GM21529 (cell line): ENCODE measurements around the gene PRDM2.
"Not testable (repeated sequence)": the region's sequence is repeated elsewhere in the genome, so short reads cannot be mapped to it uniquely, and the experiment has no call there.

Experiments used
- ATAC-seq: cut with Tn5 transposase; IDR thresholded peaks from one replicate; pipeline ENCODE4 v1.9.1; 2021; ENCODE audit not compliant: unreplicated experiment

Gene PRDM2, protein sequence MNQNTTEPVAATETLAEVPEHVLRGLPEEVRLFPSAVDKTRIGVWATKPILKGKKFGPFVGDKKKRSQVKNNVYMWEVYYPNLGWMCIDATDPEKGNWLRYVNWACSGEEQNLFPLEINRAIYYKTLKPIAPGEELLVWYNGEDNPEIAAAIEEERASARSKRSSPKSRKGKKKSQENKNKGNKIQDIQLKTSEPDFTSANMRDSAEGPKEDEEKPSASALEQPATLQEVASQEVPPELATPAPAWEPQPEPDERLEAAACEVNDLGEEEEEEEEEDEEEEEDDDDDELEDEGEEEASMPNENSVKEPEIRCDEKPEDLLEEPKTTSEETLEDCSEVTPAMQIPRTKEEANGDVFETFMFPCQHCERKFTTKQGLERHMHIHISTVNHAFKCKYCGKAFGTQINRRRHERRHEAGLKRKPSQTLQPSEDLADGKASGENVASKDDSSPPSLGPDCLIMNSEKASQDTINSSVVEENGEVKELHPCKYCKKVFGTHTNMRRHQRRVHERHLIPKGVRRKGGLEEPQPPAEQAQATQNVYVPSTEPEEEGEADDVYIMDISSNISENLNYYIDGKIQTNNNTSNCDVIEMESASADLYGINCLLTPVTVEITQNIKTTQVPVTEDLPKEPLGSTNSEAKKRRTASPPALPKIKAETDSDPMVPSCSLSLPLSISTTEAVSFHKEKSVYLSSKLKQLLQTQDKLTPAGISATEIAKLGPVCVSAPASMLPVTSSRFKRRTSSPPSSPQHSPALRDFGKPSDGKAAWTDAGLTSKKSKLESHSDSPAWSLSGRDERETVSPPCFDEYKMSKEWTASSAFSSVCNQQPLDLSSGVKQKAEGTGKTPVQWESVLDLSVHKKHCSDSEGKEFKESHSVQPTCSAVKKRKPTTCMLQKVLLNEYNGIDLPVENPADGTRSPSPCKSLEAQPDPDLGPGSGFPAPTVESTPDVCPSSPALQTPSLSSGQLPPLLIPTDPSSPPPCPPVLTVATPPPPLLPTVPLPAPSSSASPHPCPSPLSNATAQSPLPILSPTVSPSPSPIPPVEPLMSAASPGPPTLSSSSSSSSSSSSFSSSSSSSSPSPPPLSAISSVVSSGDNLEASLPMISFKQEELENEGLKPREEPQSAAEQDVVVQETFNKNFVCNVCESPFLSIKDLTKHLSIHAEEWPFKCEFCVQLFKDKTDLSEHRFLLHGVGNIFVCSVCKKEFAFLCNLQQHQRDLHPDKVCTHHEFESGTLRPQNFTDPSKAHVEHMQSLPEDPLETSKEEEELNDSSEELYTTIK (N-terminal part only)

DNA sequence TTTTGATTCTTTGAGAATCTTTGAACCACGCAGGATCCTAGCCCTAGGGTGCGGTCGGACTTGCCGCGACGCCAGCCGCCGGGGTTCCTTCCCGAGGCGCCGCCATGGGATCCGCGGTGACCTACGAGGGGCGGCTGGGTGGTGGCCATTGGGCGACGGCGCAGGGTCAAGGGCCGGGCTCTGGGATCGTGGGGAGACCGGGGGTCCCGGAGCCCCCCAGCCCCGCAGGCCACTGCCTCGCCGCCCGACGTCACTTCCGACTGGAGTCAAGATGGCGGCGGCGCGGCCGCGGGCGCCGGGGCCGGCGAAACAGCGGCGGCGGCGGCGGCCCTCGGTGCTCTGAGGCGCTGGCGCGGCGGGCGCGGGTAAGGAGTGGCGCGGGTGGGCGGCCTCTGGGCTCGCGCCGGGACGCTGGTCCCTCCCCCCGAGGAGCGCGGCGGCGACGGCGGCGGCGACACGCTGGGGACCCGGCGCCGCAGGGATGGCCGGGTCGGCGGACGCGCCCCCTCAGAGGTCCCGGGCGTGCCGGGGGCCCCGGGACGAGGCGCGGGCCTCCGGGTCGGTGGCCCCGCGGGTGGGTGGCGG is at the start of gene PRDM2:
Gene PRDM2, plus strand, starts transcription at position 253 of the 585 bp plus-strand sequence. CDS start 15,418 bp downstream, outside the sequence.
- ATAC-seq = peak; percentile 31

DNA sequence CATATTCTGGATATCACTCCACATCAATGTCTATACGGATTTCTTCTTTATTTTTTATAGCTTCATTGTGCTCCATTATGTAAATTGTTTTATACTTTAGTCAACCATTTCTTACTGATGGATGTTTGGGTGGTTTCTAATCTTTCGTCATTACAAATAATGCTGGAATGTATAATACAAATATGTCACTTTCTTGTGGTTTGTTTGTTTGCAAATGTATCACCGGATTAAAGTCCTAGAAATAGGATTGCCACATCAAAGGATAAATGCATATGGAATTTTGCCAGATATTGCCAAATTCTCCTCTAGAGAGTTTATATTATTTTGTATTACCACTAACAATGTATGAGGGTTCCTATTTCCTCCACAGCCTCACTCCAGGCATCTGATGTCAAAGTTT is 48.7 kb upstream of the PRDM2 start:
- ATAC-seq = no peak

DNA sequence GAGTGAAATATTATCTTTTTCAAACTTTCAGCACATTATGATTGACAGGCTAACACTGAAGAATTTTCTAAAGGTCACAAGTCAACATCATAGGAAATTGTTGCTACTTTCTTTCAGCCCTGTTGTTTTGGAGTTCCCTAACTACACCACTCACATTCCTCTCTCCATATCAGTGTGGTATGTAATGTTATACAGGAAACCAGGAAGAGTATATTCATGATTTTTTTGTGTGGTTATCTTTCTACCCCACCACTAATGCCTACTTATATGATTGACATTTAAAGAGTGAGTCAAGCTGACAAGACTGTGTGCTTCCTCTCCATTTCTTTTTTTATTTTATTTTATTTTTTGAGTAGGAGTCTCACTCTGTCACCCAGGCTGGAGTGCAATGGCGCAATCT is 47.8 kb upstream of the PRDM2 start:
- no peak for ATAC-seq

DNA sequence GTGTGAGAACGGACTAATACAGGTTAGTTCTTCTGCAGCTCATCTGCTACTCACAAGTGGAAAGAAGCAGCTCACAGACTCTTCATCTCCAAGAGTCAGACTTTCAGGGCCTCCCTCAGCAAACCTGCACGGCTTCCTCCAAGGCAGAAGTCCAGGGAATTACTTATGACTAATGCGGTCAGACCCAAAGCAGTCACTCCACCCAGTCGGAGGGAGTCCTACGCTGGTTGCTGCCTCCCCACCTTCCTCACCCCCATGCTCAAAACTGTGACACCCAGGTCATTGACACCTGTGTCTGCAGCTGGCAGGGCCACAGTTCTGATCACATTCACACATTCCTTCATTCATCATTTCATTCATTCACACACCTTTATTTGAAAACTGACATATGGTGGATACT is 38.4 kb upstream of the PRDM2 start:
- ATAC-seq = no peak

DNA sequence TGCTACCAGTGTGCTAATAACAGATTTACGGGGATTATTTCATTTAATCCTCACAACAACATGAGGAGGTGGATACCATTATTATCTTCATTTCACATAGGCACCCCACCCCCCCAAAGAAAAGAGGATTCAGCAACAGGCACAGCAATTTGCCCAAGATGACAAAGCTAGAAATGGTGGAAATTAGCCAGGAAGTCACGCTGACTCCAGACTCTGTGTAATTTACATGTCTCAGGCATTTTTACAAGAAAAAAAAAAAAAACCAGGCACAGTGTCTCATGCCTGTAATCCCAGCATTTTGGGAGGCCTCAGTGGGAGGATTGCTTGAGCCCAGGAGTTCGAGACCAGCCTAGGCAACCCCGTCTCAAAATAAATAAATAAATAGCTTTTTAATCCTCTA is 37.5 kb upstream of the PRDM2 start:
- ATAC-seq = no peak

DNA sequence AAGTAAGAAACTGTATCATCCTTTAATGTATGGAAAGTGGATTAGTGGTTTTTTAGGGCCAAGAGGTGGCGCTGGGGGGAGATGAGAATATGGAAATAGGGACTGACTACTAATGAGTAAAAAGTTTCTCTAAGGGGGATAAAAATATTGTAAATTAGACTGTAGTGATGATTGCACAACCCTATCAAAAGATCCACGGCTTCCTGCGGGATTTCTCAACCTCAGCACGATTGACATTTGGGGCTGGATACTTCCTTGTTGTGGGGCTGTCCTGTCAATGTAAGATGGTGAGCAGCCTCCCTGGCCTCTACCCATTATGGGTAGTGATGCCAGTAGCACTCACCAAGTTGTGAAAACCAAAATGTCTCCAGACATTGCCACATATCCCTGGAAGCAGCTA is 36.0 kb upstream of the PRDM2 start:
- ATAC-seq = no peak

DNA sequence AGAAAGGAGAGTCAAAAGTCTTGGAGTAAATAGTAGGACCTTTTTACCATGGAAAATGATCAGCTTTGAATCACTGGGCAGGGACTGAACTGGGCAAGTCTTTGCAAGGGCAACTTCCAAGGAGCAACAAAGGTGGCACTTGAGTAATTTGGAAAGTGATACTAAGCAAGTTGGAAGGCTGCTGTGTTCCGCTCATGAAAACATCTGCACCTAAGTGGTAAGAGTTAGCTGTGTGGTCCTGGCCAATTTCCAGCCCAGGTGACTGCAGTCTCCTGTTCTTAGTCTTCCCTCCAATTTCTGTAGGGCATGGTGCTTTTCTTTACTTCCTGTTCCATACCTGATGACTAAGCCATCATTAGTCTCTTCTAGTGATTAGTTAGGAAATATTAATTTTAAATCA is 35.5 kb upstream of the PRDM2 start:
- no peak for ATAC-seq

DNA sequence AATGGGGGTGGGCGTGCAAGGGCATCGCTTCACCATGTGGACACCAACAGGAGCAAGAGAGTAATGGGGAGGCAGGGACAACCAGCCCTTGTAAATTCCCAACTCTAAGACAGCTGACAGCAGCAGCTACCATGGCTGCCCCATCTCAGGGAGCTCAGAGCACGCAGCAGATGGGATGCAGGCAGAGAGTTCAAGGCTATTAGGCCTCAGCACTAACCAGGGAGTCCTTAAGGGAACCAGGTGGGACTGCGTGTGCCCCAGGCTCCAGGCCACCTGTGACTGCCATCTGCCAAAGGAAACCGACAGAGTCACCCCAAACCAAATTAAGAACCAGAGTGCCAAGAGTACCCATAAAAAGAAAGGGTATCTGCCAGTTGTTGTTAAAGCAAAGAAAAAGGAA is 33.7 kb upstream of the PRDM2 start:
- no peak for ATAC-seq

DNA sequence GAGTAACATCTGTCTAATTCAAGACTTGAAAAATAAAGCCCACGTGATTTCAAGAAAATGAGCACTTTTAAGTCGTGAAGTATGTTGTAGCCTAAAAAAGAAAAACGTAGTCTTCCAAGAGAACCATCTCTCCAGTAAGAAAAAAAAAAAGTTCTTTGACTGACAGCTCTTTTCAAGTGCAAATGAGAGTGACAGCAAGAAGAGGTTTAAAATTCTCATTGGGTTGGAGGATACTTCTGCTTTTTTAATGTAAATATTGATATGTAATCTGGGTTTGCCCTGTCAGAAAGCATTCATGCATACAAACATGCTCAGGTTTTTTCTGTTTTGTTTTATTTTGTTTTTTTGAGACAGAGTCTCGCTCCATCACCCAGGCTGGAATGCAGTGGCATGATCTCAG is 32.3 kb upstream of the PRDM2 start:
- ATAC-seq = no peak

DNA sequence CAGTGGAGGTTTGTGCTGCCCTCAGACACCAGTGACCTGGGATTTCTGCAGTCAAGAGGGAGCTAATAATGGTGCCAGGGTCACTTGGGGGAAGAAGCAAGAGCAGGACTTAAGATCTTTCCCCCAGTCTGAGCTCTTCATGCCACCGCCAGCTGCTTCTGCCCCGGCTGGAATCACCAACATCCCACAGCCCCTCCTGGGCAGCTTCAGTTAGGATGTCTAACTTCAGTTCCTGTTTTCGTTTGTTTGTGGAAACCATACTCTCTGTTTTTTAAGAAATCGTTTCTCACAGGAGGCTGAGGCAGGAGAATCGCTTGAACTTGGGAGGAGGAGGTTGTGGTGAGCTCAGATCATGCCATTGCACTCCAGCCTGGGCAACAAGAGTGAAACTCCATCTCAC is 25.6 kb upstream of the PRDM2 start:
- no peak for ATAC-seq

DNA sequence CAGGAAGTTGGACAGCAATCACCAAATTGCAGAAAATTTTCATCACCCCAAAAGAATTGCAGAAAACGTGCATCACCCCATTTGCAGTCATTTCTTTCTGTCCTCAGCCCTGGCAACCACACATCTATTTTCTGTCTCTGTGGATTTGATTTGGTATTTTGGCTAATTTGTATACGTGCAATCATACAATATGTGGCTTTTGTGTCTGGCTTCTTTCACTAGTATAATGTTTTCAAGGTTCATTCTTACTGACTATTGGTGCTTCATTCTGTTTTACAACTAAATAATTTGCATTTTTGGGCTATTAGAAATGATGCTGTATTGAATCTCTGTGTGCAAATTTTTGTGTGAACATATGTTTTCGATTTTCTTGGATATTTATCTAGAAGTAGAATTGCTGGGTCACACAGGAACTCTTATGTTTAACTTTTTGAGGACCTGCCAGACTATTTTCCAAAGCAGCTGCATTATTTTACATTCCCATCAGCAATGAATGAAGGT is 24.8 kb upstream of the PRDM2 start:
- ATAC-seq = no peak

DNA sequence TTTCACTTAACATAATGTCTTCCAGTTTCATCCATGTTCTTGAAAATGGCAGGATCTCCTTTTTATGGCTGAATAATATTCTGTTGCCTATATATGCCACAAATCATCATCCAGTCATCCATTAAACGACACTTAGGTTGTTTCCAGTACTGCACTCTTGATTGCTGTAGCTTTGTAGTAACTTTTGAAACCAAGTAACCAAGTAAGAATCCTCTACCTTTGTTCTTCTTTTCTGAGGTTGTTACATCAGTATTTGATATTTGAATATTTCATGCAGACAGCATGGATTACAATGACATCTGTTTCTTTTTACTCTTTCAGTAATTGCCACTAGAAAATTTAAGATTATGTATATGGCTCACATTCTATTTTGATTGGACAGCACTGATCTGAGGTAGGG is 22.1 kb upstream of the PRDM2 start:
- ATAC-seq = no peak

DNA sequence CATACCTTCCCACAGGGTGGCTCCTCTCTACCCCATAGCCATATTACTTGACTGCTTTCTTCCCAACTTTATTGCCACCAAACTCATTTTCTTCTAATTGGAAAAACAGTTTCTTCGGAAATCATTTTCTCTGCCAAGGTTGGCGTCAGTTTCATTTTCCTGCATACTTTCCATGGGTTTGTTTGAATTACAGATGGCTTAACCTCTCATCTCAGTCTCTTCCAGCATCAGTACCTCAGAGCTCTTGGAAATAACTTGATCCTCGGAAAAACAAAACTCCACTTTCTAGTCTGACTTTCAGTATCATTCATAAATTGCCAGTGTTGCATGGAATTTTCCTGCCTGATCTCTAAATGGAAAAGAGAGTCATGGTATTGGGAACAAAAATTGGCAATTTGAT is 20.3 kb upstream of the PRDM2 start:
- ATAC-seq = no peak

DNA sequence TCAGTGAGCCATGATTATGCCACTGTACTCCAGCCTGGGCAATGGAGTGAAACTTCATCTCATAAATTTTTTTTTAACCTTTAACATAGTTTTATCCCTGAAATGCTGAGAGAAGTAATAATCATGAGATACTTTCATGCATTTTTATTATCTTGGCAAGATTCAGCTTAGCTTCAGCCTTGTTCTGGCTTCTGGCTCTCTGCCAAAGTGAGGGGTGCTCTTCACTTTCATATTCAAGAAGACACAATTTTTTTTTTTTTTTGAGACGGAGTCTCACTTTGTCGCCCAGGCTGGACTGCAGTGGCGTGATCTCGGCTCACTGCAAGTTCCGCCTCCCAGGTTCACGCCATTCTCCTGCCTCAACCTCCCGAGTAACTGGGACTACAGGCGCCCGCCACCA is 19.4 kb upstream of the PRDM2 start:
- ATAC-seq = not testable (repeated sequence)

DNA sequence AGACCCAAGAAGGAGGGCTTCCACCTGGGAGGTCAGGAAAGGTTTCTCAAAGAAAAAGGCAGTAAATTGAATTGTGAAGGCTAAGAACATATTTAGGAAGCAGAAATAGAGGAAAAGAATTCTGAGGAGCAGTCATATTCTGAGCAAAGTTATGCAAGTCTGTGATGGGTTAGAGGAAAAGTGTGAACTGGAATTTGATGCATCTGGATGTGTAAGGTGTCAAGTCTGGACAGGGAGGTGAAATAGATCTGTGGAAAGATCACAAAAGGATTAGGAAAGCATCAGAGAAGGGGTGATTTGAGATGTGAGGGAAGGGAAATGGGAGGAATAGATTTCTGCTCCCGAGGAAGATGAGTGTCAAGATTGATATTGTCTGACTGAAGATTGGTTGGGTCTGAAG is 18.1 kb upstream of the PRDM2 start:
- no peak for ATAC-seq

DNA sequence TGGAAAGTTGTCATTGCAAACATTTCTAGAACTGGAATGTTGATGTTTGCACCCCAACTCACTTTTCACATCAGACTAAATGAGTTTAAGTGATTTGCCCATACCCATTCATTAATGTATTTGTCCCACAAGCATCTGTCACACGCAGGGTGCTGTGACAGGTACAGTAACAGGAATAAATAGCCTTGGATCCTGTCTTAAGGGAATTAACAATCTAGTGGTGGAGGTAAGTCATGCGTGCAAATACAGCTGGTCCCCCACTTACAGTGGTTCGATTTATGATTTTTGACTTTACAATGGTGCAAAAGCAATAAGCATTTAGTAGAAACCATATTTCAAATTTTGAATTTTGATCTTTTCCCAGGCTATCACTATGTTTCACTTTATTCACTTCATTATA is 17.5 kb upstream of the PRDM2 start:
- ATAC-seq = no peak

DNA sequence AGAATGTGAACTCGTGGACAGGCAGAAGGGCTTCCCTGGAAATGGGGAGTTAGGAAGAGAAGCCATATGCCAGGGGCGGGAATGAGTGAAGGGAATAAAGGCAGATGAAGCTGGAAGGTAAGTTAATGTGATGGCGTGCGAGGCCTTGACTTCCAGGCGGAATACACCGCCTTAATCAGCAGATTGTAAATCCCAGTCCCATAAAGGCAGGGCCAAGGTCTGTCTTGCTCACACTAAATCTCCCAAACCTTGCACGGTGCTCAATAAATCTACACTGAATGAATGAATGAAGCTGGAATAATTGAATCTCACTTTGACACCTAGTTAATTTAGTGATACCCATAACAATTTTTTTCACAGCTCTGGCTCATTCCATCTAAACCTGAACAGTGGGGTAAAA is 16.8 kb upstream of the PRDM2 start:
- no peak for ATAC-seq

DNA sequence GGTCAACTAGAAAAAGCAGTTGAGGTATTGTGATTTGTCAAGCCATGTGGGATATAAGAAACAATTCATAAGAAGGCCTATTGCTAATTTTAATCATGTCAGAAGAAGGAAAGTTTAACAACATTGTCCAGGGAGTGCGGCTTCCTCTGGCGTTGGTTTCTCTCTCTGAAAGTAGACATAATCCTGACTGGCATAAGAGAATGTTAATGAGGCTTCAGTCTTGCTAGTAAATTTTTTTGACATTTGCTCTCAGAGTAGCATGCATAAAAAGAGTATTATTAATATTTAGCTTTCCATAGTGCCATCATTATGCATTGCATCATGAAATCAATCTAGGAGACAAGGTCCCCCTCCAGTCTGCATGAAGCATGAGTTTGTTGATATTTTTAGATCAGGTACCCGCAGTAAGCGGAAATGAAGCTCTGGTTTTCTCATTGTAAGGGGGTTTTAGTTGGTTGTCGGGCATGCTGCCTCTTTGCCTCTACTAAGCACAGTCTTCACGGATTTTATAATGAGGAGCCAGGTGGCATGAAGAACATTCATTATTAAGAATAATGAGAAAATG is 12.8 kb upstream of the PRDM2 start:
- no peak for ATAC-seq

DNA sequence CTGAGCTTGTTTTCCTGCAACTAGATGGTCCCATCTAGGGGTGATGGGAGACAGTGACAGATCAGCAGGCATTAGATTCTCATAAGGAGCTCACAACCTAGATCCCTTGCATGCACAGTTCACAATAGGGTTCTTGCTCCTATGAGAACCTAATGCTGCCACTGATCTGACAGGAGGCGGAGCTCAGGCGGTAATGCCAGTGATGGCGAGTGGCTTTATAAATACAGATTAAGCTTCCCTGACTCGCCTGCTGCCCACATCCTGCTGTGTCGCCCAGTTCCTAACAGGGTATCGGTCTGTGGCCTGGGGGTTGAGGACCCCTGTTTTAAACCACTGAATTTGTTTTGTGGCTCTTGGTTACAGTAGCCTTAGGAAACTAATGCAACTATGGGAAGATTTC is 6.9 kb upstream of the PRDM2 start:
- not testable (repeated sequence) for ATAC-seq

DNA sequence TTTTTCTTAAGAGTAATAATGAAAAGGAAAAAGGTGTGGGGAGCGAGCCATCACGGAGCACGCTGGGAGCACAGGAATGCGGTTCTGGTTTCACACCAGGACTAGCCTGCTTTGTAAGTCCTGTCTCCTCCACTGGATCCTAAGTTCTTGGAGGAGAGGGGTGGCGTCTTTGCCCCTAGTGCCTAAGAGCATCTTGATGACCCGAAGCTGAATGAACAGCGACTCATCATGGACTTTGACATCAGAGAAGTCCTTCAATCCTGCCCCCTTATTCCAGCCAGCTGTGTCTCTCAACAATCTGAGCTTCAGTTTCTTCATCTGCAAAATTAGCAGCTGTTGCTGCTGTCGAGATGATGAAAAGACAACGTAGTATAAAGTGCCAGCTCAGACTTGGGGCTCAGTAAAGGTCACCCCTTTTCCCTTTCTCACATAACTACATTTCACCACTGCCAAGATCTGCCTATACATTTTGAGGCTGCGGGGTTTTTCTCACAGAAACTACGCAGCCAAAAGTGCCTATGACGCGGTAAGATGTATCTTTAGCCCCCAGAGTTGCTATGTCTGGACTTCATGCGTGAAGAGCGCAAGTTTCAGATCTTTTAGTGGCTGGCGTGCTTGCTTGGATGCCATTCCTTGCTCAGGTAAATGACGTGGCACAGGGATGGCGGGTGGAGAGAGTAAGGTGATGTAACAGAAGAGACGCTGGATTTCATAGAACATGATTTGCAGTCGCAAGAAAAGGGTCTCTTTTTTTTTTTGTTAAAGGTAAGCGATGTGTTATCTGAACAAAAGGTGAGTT is 4.9 kb upstream of the PRDM2 start:
- no peak for ATAC-seq
